Measurements from ENCODE around the gene SNX27. TPM values are rescaled to one million over a fixed set of nuclear protein-coding genes. Genes with fewer than 3 reads are reported as not detected.
"Not testable (repeated sequence)": the region's sequence is repeated elsewhere in the genome, so short reads cannot be mapped to it uniquely, and the experiment has no call there.

The SNX27 gene
- total and polyA plus RNA-seq, 2 donors (not counting 3 experiments of a cell fraction or from before 2014, with no cell fraction given): 8.1 to 24.9 TPM

DNA sequence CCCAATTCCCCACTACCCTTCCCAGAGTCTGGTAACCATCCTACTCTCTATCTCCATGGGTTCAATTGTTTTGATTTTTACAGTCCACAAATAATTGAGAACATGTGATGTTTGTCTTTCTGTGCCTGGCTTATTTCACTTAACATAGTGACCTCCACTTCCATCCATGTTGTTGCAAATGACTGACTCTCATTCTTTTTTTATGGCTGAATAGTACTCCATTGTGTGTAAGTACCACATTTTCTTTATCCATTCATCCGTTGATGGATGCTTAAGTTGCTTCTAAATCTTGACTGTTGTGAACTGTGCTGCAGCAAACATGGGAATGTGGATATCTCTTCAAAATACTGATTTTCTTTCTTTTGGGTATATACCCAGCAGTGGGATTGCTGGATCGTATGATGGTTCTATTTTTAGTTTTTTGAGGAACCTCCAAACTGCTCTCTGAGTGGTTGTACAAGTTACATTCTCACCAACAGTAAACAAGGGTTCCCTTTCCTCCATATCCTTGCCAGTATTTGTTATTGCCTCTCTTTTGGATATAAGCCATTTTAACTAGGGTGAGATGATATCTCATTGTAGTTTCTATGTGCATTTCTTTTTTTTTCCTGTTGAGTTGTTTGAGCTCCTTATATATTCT is 58.3 kb downstream of the SNX27 start:
- H3K9me3 ChIP-seq (replicated peaks; ENCODE audit: control insufficient read depth, insufficient read depth, low read length); H3K9ac ChIP-seq (replicated peaks; ENCODE audit: extremely low read depth, insufficient read depth, low read length); DNase-seq (ENCODE audit: low read depth, low spot score); H3K36me3 ChIP-seq (ENCODE audit: control insufficient read depth in 2 of 2, extremely low read depth in 1 of 2, insufficient read depth in 2 of 2, low read length in 2 of 2); H3K4me3 ChIP-seq (replicated peaks in 1 of 3; ENCODE audit: insufficient read depth in 1 of 3, low read depth in 1 of 3, low read length in 3 of 3); H3K9me1 ChIP-seq (replicated peaks; ENCODE audit: control insufficient read depth, extremely low read depth, insufficient read depth, low read length); dilution Hi-C loops (cut with MboI; ENCODE audit: extremely low pct_ligation_motif_present, low sequenced_read_pairs); intact Hi-C loops (cut with micrococcal nuclease); H3K4me2 ChIP-seq (ENCODE audit: insufficient read depth, low read length); H3K4me1 ChIP-seq (ENCODE audit: control insufficient read depth, extremely low read depth, insufficient read depth, low read length); H3K79me2 ChIP-seq (ENCODE audit: control insufficient read depth, insufficient read depth, low read length); H2AFZ ChIP-seq (ENCODE audit: low read depth, low read length); H4K20me1 ChIP-seq (replicated peaks; ENCODE audit: control insufficient read depth, extremely low read depth, insufficient read depth, low read length); H3K27ac ChIP-seq (ENCODE audit: insufficient read depth, low read depth, low read length); H3K27me3 ChIP-seq (ENCODE audit: control insufficient read depth in 2 of 2, insufficient read depth in 2 of 2, low read length in 2 of 2); POLR2A ChIA-PET; FAIRE-seq; BruUV-seq (replicated peaks): not testable (repeated sequence)
- CTCF ChIA-PET: interaction anchor here (1.3 to 2.2 kb wide), 2 partner anchors 23 to 50 kb away, joined by 3 to 7 read pairs; no protein-coding TSS in a partner anchor

DNA sequence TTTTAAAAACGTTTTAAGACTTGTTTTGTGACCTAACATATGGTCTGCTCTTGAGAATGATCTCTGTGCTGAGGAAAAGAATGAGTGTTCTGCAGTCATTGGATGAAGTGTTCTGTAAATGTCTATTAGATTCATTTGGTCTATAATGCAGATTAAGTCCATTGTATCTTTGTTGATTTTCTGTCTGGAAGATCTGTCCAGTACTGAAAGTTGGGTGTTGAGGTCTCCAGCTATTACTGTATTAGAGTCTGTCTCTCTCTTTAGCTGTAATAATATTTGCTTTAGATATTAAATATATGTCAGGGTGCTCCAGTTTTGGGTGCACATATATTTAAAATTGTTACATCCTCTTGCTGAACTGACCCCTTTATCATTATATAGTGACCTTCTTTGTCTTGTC is 61.6 kb downstream of the SNX27 start:
- no peaks in the 10 kb centered on the region for H3K27me3 ChIP-seq (ENCODE audit: control insufficient read depth in 2 of 2, insufficient read depth in 2 of 2, low read length in 2 of 2)
- DNase-seq (ENCODE audit: low read depth, low spot score) (no peak), FAIRE-seq (no peak)
- dilution Hi-C loops (cut with MboI; ENCODE audit: extremely low pct_ligation_motif_present, low sequenced_read_pairs) (no loop called here), intact Hi-C loops (cut with micrococcal nuclease) (no loop called here)
- no peak overlapping the region for H3K4me3 ChIP-seq (replicated peaks in 1 of 3; ENCODE audit: insufficient read depth in 1 of 3, low read depth in 1 of 3, low read length in 3 of 3)
- no peak overlapping the region for H3K27ac ChIP-seq (ENCODE audit: insufficient read depth, low read depth, low read length)
- H3K36me3 ChIP-seq (ENCODE audit: control insufficient read depth in 2 of 2, extremely low read depth in 1 of 2, insufficient read depth in 2 of 2, low read length in 2 of 2): no peaks in the 10 kb centered on the region
- no TSS peak for BruUV-seq (replicated peaks)
- H3K9ac ChIP-seq (replicated peaks; ENCODE audit: extremely low read depth, insufficient read depth, low read length): no peak overlapping the region
- ChIA-PET POLR2A (no interaction called here), CTCF (interaction anchor here (1.3 kb wide), 1 partner anchor 15 kb away, joined by 3 read pairs; no protein-coding TSS in a partner anchor)
- no peaks in the 10 kb centered on the region for H3K9me1 ChIP-seq (replicated peaks; ENCODE audit: control insufficient read depth, extremely low read depth, insufficient read depth, low read length)
- TF ChIP-seq POLR2A (IDR thresholded peaks at IDR 0.05; ENCODE audit: low read depth, low read length) (no peak), POLR2AphosphoS5 (IDR thresholded peaks at IDR 0.05; ENCODE audit: insufficient read depth, low read depth, low read length) (no peak), GATA2 (IDR thresholded peaks at IDR 0.05; ENCODE audit: insufficient read depth, insufficient read length, low read depth, low read length) (no peak), JUN (IDR thresholded peaks at IDR 0.05; ENCODE audit: borderline replicate concordance, insufficient read depth, insufficient read length, low read depth) (no peak), MYC (IDR thresholded peaks at IDR 0.05; ENCODE audit: low read depth, low read length) (no peak), FOS (IDR thresholded peaks at IDR 0.05; ENCODE audit: borderline replicate concordance, insufficient read depth, low read length) (no peak)
- TF ChIP-seq, protein P1, sequence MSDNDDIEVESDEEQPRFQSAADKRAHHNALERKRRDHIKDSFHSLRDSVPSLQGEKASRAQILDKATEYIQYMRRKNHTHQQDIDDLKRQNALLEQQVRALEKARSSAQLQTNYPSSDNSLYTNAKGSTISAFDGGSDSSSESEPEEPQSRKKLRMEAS (IDR thresholded peaks at IDR 0.05; ENCODE audit: insufficient read depth, insufficient read length): no peak
- H2AFZ ChIP-seq (ENCODE audit: low read depth, low read length): no peak overlapping the region
- no peak overlapping the region for H3K4me2 ChIP-seq (ENCODE audit: insufficient read depth, low read length)
- no peaks in the 10 kb centered on the region for H3K79me2 ChIP-seq (ENCODE audit: control insufficient read depth, insufficient read depth, low read length)
- no peaks in the 10 kb centered on the region for H3K9me3 ChIP-seq (replicated peaks; ENCODE audit: control insufficient read depth, insufficient read depth, low read length)
- H4K20me1 ChIP-seq (replicated peaks; ENCODE audit: control insufficient read depth, extremely low read depth, insufficient read depth, low read length): no peaks in the 10 kb centered on the region
- H3K4me1 ChIP-seq (ENCODE audit: control insufficient read depth, extremely low read depth, insufficient read depth, low read length): no peaks in the 10 kb centered on the region

All from endothelial cell of umbilical vein (primary cell).